ENCODE measurements around the gene ZBTB17. TPM values are rescaled to one million over a fixed set of nuclear protein-coding genes. Genes with fewer than 3 reads are reported as not detected.

ZBTB17 gene
- total and polyA plus RNA-seq, 2 of the 8 experiments (the other 6 are each of a cell fraction or from before 2014, with no cell fraction given) = 24.7 to 36.2 TPM

- Histone ChIP-seq H4K20me1 (replicated peaks in 1 of 2; ENCODE audit: control insufficient read depth in 1 of 2, insufficient read depth in 2 of 2, low read length in 2 of 2) (peaks cover 7 to 14% of the 10 kb centered on the region in 2 experiments), H3K23ac (ENCODE audit: insufficient read length) (no peak overlapping the region), H4K5ac (ENCODE audit: insufficient read length, low read depth, low read length) (no peak overlapping the region), H2BK20ac (ENCODE audit: low read length) (peak overlapping the region; percentile 37; the same call in 1 of the 2 replicates), H3K4me1 (replicated peaks in 1 of 4; ENCODE audit: control insufficient read depth in 3 of 4, insufficient read depth in 4 of 4, low read length in 3 of 4) (peaks cover 6 to 18% (median 11%) of the 10 kb centered on the region in 4 experiments), H2AK5ac (ENCODE audit: low read depth, low read length) (no peak overlapping the region), H2AFZ (ENCODE audit: low read length) (no peak overlapping the region), H3K79me1 (ENCODE audit: low read depth, low read length) (peaks cover 3% of the 10 kb centered on the region; the same call in 1 of the 2 replicates), H3K27ac (ENCODE audit: low read depth, low read length) (no peak overlapping the region), H3K79me2 (ENCODE audit: control insufficient read depth in 1 of 2, insufficient read depth in 2 of 2, low read length in 2 of 2) (no peaks in the 10 kb centered on the region; a peak in 1 of 4 replicates), H3K27me3 (replicated peaks in 1 of 4; ENCODE audit: control insufficient read depth in 3 of 4, extremely low read depth in 1 of 4, insufficient read depth in 3 of 4, low read length in 3 of 4) (peaks cover 0 to 3% (median under 1%) of the 10 kb centered on the region in 4 experiments; a peak in 2 of 7 replicates), H3K4me3 (ENCODE audit: extremely low read depth in 1 of 4, insufficient read depth in 2 of 4, low read depth in 3 of 4, low read length in 4 of 4) (no peak overlapping the region), H3K36me3 (ENCODE audit: control insufficient read depth in 2 of 4, insufficient read depth in 4 of 4, low read length in 3 of 4) (no peaks in the 10 kb centered on the region), H3K4ac (replicated peaks; ENCODE audit: insufficient read length, low read depth, low read length) (no peak overlapping the region), H3K9ac (replicated peaks in 1 of 4; ENCODE audit: extremely low read depth in 1 of 4, low read depth in 3 of 4, low read length in 3 of 4) (no peak overlapping the region; a peak in 1 of 7 replicates), H3K4me2 (ENCODE audit: insufficient read depth in 1 of 2, low read depth in 2 of 2, low read length in 2 of 2) (no peak overlapping the region), H4K8ac (ENCODE audit: extremely low read depth, insufficient read depth, low read length) (no peak overlapping the region), H3K18ac (ENCODE audit: extremely low read depth, low read length) (no peak overlapping the region), H3K23me2 (ENCODE audit: low read depth, low read length) (no peaks in the 10 kb centered on the region; the same call in 1 of the 2 replicates), H3K14ac (ENCODE audit: insufficient read length) (no peak overlapping the region), H3K9me3 (ENCODE audit: insufficient read depth in 2 of 2, low read depth in 1 of 2, low read length in 1 of 2) (no peaks in the 10 kb centered on the region), H2BK5ac (ENCODE audit: low read depth, low read length) (no peak overlapping the region), H2BK12ac (ENCODE audit: low read depth, low read length) (no peak overlapping the region), H3K56ac (replicated peaks; ENCODE audit: insufficient read length, low read depth, low read length) (no peak overlapping the region), H2BK15ac (ENCODE audit: low read length) (no peak overlapping the region), H2BK120ac (replicated peaks; ENCODE audit: low read depth, low read length) (no peak overlapping the region), H4K91ac (replicated peaks; ENCODE audit: insufficient read length, low read length) (no peak overlapping the region)
- POLR2A ChIA-PET (ENCODE audit: partially characterized antibody) = interaction anchor here (0.6 to 1.8 kb wide), 3 partner anchors 7 to 52 kb away, joined by 3 to 4 read pairs (median 3); no protein-coding TSS in a partner anchor
- peak in 1 of 2 experiments; percentile 76 for DNase-seq (ENCODE audit: low read depth in 1 of 2, low spot score in 2 of 2)
- no peak for FAIRE-seq
- CTCF ChIA-PET (ENCODE audit: partially characterized antibody) = interaction anchor here (0.5 to 5.9 kb wide), 37 partner anchors 8 to 268 kb away, joined by 3 to 53 read pairs (median 4); partner anchors contain the start of gene ZBTB17
- 72% methylated on average over 15 of the region's 15 CpGs; no CpG with 5 or more reads in 1 of the 2 experiments for WGBS, 2 experiments (ENCODE audit: extremely low coverage in 1 of 2, insufficient coverage in 1 of 2, insufficient read length in 1 of 2, insufficient replicate concordance in 2 of 2, low coverage in 1 of 2, low lambda C conversion rate in 2 of 2, missing lambda C conversion rate in 1 of 2)
- TF ChIP-seq KDM4A (IDR thresholded peaks at IDR 0.05; ENCODE audit: low read depth, low read length, severe bottlenecking) (no peak), CHD1 (IDR thresholded peaks at IDR 0.05; ENCODE audit: low read depth, low read length) (no peak), SP1 (IDR thresholded peaks at IDR 0.05; ENCODE audit: low read depth, low read length) (no peak), TEAD4 (IDR thresholded peaks at IDR 0.05; ENCODE audit: low read depth, low read length) (no peak), BRCA1 (IDR thresholded peaks at IDR 0.05; ENCODE audit: low read depth, low read length) (no peak), CTCF (IDR thresholded peaks at IDR 0.05; ENCODE audit: control extremely low read depth in 1 of 3, insufficient read depth in 1 of 3, low read depth in 1 of 3, low read length in 3 of 3) (peak; percentile 52 to 75 (median 72)), RBBP5 (IDR thresholded peaks at IDR 0.05; ENCODE audit: borderline replicate concordance, low read depth, low read length) (no peak), BCL11A (IDR thresholded peaks at IDR 0.05; ENCODE audit: low read depth in 2 of 2, low read length in 2 of 2) (no peak)
Measured at GRCh38 chr1:15957221-15958095, 18.4 kb downstream of the ZBTB17 start.

All from H1 (cell line).